MCF 10A (cell line): ENCODE results near the gene TRIM54. TPM values are rescaled to one million over a fixed set of nuclear protein-coding genes. Genes with fewer than 3 reads are reported as not detected.

Experiments used
- BruUV-seq: library from RNA; stranded (reverse); fragments of 400-500 nt; replicated peaks from 2 replicates; lab custom pipeline; 2021; lab: Mats Ljungman, UMichigan
- CTCF ChIA-PET: fragments of 300-600 bp; sonication (Branson Sonifier 250); formaldehyde crosslinking; extraction: SDS; loops from one replicate; lab custom pipeline; 2021; ENCODE audit warnings: antibody characterized with exemption, inconsistent platforms; lab: Yijun Ruan, JAX
- POLR2A ChIA-PET: fragments of 300-600, 350-650 bp; sonication (Branson Sonifier 250); formaldehyde crosslinking; extraction: SDS; loops from one replicate; lab custom pipeline; 2020; ENCODE audit warnings: antibody characterized with exemption, inconsistent platforms; lab: Yijun Ruan, JAX
- DNase-seq: peaks from one replicate; pipeline ENCODE4 v3.0.0-alpha.2; 2018; ENCODE audit not compliant: unreplicated experiment
- H3K27ac Mint-ChIP-seq: one replicate; pipeline ENCODE4 v1.8.0; 2022; ENCODE audit warnings: mild to moderate bottlenecking, low read depth, mixed read lengths; ENCODE audit not compliant: unreplicated experiment
- H3K27me3 Mint-ChIP-seq: one replicate; pipeline ENCODE4 v1.8.0; 2022; ENCODE audit warnings: mixed read lengths; ENCODE audit not compliant: insufficient read depth, unreplicated experiment
- H3K36me3 Mint-ChIP-seq: one replicate; pipeline ENCODE4 v1.8.0; 2022; ENCODE audit warnings: mild to moderate bottlenecking, moderate library complexity, mixed read lengths; ENCODE audit not compliant: insufficient read depth, unreplicated experiment
- H3K4me1 Mint-ChIP-seq: one replicate; pipeline ENCODE4 v1.8.0; 2022; ENCODE audit warnings: mixed read lengths; ENCODE audit not compliant: insufficient read depth, unreplicated experiment
- H3K4me3 Mint-ChIP-seq: one replicate; pipeline ENCODE4 v1.8.0; 2022; ENCODE audit warnings: mild to moderate bottlenecking, moderate library complexity, mixed read lengths; ENCODE audit not compliant: unreplicated experiment
- H3K9me3 Mint-ChIP-seq: one replicate; pipeline ENCODE4 v1.8.0; 2022; ENCODE audit warnings: mixed read lengths; ENCODE audit not compliant: unreplicated experiment
- CTCF ChIP-seq: fragments of 200-600 bp; IDR thresholded peaks from one replicate; pipeline ENCODE4 v1.8.0; 2022; ENCODE audit warnings: antibody characterized with exemption, mild to moderate bottlenecking; ENCODE audit not compliant: unreplicated experiment
- intact Hi-C: fragments of 100-400 bp; cut with micrococcal nuclease; formaldehyde crosslinking; loops from 2 replicates; pipeline ENCODE4 v1.14.1; 2022
- total RNA-seq: library from RNA; stranded (reverse); gene quantifications from 2 replicates; pipeline ENCODE4 v1.2.3, GENCODE V29; 2022

The TRIM54 gene
- total RNA-seq, 1 experiment from 2014 or later: not detected

DNA sequence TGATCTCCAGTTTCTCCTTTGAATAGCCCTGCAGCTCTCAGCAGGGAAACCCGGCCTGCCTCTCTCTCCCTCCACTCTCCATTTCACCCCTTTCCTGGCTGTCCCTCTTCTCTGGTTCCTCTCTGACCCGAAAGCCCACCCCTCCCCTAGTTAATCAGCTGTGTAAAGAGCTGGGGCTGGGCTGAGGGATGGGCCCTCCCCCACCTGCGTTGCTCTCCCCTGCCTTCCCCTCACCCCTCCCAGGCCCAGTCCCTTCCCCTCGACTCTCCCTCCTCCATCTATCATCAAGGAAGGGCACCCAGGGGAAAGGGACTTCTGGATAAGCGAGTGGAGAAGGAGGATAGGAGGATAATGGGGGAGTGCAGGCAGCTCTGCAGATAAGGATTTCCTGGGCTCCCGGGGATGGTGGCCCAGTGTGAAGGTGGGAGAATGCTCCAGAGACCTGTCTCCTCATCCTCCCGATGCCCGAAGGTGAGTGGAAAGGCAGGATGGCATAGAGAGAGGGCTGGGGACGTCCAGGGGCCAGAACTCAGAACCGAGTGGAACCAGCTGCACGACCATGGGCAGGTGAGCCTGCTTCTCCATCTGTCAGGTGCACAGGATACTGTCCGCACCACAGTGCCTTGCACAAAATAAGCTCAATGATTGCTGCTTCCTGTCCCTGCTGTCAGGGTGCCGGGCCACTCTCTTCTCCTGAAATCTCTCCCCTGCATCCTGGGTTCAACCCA lies 31.4 kb upstream of the TRIM54 start:
- CTCF ChIA-PET: interaction anchor here (1.2 kb wide), 1 partner anchor 24 kb away, joined by 3 read pairs; no protein-coding TSS in a partner anchor
- Mint-ChIP-seq H3K27me3 (no peaks in the 10 kb centered on the region), H3K27ac (no peak overlapping the region), H3K36me3 (peaks cover 5% of the 10 kb centered on the region), H3K9me3 (no peaks in the 10 kb centered on the region), H3K4me3 (no peak overlapping the region), H3K4me1 (peaks cover 17% of the 10 kb centered on the region)
- TF ChIP-seq CTCF: no peak
- POLR2A ChIA-PET: interaction anchor here (0.7 kb wide), 1 partner anchor 153 kb away, joined by 3 read pairs; no protein-coding TSS in a partner anchor
- intact Hi-C loops: no loop called here
- BruUV-seq: no TSS peak
- no peak for DNase-seq

GRCh38 chr2:27251766-27252165 lies 30.5 kb upstream of the TRIM54 start:
- CTCF ChIA-PET: interaction anchor here (1.2 kb wide), 2 partner anchors 16 to 24 kb away, joined by 3 to 7 read pairs; no protein-coding TSS in a partner anchor
- H3K36me3 Mint-ChIP-seq: peaks cover 5% of the 10 kb centered on the region
- no peak for DNase-seq
- H3K27ac Mint-ChIP-seq: no peak overlapping the region
- peaks cover 26% of the 10 kb centered on the region for H3K4me1 Mint-ChIP-seq
- TF ChIP-seq CTCF: no peak
- H3K4me3 Mint-ChIP-seq: no peak overlapping the region
- H3K9me3 Mint-ChIP-seq: no peaks in the 10 kb centered on the region
- H3K27me3 Mint-ChIP-seq: no peaks in the 10 kb centered on the region
- no TSS peak for BruUV-seq
- POLR2A ChIA-PET: interaction anchor here (0.7 kb wide), 1 partner anchor 428 kb away, joined by 3 read pairs; no protein-coding TSS in a partner anchor
- intact Hi-C loops: no loop called here

- POLR2A ChIA-PET: interaction anchor here (1.1 kb wide), 1 partner anchor 9 kb away, joined by 4 read pairs; no protein-coding TSS in a partner anchor
- intact Hi-C loops: no loop called here
- Mint-ChIP-seq H3K9me3 (no peaks in the 10 kb centered on the region), H3K36me3 (no peaks in the 10 kb centered on the region), H3K27me3 (peaks cover 10% of the 10 kb centered on the region), H3K4me1 (peaks cover 20% of the 10 kb centered on the region), H3K4me3 (no peak overlapping the region), H3K27ac (no peak overlapping the region)
- no peak for DNase-seq
- BruUV-seq: no TSS peak
- CTCF ChIA-PET: interaction anchor here (0.8 to 0.9 kb wide), 2 partner anchors 15 to 24 kb away, joined by 3 read pairs; no protein-coding TSS in a partner anchor
- no peak for TF ChIP-seq CTCF
Observed at GRCh38 chr2:27255187-27255586, 27.0 kb upstream of the TRIM54 start.

DNA sequence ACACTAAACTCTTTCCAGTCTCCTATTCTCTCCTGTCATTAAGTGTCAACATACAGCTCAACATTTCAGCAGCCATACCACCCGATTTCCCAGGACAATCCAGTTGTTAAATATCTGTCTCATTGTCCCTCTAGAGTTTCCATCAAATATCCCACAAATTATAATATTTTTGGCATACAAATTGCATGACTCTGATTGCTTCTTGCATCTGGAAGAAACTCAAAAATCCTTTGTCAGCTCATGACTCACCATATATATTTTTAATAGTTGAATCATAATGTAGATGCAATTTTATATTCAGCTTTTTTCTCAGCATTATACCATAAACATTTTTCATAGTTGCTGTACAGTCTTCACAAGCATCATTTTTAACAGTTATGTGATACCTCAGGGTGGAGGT lies 26.6 kb upstream of the TRIM54 start:
- intact Hi-C loops: no loop called here
- TF ChIP-seq CTCF: no peak
- Mint-ChIP-seq H3K27me3 (peaks cover 15% of the 10 kb centered on the region), H3K4me1 (peaks cover 20% of the 10 kb centered on the region), H3K4me3 (no peak overlapping the region), H3K27ac (no peak overlapping the region), H3K9me3 (no peaks in the 10 kb centered on the region), H3K36me3 (no peaks in the 10 kb centered on the region)
- CTCF ChIA-PET: interaction anchor here (0.8 to 1.0 kb wide), 4 partner anchors 15 to 121 kb away, joined by 3 to 4 read pairs (median 3); partner anchors contain the start of gene PREB
- DNase-seq: peak; percentile 48
- BruUV-seq: no TSS peak
- POLR2A ChIA-PET: interaction anchor here (0.6 to 1.1 kb wide), 2 partner anchors 10 to 142 kb away, joined by 3 to 4 read pairs; no protein-coding TSS in a partner anchor
